ENCODE results near the gene ABCC4. TPM values are rescaled to one million over a fixed set of nuclear protein-coding genes. Genes with fewer than 3 reads are reported as not detected.

The ABCC4 gene
- total RNA-seq, 1 donor from 2014 or later = 1.7 TPM

DNA sequence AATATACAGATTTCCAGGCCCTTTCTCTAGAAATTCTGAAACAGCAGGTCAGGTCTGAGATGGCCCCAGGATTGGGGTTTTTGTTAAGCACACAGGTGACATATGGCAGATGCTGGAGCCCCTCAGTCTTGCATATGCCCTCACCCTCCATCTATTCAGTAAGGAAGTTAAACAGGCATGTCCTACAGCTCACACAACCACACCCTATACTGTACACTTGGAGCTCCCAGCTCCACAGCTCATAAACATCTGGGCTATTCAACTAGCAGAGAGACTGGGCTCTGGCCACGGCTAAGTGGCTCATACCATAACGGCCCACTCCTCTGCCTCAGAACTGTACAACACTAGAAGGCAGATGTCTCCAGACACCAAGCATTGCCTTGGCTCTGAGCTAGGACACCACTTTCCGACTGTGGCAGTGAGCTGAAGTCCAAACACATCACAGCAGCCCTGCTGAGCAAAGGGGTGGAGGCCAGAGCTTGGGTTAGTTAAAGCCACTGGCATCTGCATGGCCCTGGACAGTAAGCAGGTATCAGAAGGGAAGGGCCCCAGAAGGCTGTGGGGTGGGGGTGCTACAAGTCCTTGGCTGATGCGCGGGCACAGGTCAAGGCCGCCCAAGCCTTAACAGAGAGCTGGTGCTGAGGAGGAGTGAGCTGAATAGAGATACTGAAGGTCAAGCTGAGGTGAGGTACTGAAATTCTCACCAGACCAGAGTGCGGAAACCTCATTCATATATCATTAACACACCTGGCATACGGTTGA lies 79.1 kb downstream of the ABCC4 start:
- no peak for DNase-seq
- H3K27ac Mint-ChIP-seq (ENCODE audit: unreplicated experiment) = no peak overlapping the region
- no peak overlapping the region for H3K4me3 Mint-ChIP-seq (ENCODE audit: unreplicated experiment)

DNA sequence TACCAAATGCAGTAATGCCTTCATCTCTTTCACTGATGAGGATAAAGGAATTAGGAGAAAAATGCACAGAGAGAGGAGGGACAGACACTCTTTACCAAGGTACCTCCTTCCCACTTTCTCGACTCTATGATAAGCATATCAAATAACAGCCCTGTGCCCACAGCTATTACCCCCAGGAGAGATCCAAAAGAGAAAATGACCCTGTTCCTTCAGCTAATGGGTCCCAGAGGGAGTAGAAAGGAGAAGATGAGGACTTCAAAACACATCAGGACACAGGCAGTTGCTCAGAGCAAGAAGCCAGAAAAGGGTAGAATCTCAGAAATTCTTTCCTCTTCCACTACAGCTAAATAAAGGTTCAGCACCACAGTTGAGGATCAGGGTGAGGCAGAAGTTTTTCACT lies 80.6 kb downstream of the ABCC4 start:
- TF ChIP-seq, protein P1, sequence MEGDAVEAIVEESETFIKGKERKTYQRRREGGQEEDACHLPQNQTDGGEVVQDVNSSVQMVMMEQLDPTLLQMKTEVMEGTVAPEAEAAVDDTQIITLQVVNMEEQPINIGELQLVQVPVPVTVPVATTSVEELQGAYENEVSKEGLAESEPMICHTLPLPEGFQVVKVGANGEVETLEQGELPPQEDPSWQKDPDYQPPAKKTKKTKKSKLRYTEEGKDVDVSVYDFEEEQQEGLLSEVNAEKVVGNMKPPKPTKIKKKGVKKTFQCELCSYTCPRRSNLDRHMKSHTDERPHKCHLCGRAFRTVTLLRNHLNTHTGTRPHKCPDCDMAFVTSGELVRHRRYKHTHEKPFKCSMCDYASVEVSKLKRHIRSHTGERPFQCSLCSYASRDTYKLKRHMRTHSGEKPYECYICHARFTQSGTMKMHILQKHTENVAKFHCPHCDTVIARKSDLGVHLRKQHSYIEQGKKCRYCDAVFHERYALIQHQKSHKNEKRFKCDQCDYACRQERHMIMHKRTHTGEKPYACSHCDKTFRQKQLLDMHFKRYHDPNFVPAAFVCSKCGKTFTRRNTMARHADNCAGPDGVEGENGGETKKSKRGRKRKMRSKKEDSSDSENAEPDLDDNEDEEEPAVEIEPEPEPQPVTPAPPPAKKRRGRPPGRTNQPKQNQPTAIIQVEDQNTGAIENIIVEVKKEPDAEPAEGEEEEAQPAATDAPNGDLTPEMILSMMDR (IDR thresholded peaks at IDR 0.05; ENCODE audit: partially characterized antibody, unreplicated experiment) = no peak
- DNase-seq = no peak
- H3K4me3 Mint-ChIP-seq (ENCODE audit: unreplicated experiment) = no peak overlapping the region
- no peaks in the 10 kb centered on the region for H3K36me3 Mint-ChIP-seq (ENCODE audit: unreplicated experiment)
- no peaks in the 10 kb centered on the region for H3K27me3 Mint-ChIP-seq (ENCODE audit: unreplicated experiment)
- H3K4me1 Mint-ChIP-seq (ENCODE audit: low read depth, unreplicated experiment) = peaks cover 9% of the 10 kb centered on the region
- no peaks in the 10 kb centered on the region for H3K9me3 Mint-ChIP-seq (ENCODE audit: unreplicated experiment)
- no peak overlapping the region for H3K27ac Mint-ChIP-seq (ENCODE audit: unreplicated experiment)

More for the DNA sequence above, 79.1 kb downstream of the ABCC4 start:
- Mint-ChIP-seq H3K9me3 (ENCODE audit: unreplicated experiment) (no peaks in the 10 kb centered on the region), H3K4me1 (ENCODE audit: low read depth, unreplicated experiment) (peaks cover 9% of the 10 kb centered on the region), H3K27me3 (ENCODE audit: unreplicated experiment) (no peaks in the 10 kb centered on the region), H3K36me3 (ENCODE audit: unreplicated experiment) (no peaks in the 10 kb centered on the region)
- TF ChIP-seq, protein P1 (IDR thresholded peaks at IDR 0.05; ENCODE audit: partially characterized antibody, unreplicated experiment) = no peak

DNA sequence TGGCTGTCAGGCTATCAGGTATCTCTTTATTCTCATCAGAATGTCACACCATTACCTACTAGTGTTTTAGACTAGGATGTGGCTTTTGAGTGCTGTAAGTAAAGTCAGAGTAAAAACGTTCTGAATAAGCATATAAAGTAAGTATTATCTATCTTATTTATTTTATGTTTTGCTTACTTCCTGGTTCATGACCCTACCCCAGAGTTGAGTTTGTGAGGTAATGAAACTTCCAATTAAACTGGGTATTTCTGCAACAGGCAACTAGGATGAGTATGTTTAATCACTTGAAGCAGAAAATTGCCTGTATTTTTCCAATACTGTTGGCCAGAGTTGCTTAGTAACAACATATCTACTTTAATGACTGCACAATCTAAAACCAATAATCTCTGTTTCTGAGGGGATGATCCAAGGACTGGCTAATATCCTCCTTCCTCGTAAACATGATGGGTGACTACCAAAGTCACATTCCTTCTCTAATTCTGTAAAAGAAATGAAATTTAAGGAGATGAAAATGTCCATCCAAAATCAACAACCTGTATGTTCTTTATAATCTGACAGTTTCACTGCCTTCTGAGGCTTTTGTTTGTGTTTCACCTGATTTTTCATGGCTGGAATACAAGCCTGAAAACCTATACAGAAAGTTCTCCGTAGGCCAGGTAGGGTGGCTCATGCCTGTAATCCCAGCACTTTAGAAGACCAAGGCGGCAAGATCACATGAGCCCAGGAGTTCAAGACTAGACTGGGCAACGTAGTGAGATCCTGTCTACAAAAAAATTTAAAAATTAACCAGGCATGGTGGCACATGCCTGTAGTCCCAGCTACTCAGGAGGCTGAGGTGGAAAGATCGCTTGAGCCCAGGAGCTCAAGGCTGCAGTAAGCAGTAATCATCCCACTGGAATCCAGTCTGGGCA lies 83.1 kb downstream of the ABCC4 start:
- peaks cover 9% of the 10 kb centered on the region for H3K4me1 Mint-ChIP-seq (ENCODE audit: low read depth, unreplicated experiment)

DNA sequence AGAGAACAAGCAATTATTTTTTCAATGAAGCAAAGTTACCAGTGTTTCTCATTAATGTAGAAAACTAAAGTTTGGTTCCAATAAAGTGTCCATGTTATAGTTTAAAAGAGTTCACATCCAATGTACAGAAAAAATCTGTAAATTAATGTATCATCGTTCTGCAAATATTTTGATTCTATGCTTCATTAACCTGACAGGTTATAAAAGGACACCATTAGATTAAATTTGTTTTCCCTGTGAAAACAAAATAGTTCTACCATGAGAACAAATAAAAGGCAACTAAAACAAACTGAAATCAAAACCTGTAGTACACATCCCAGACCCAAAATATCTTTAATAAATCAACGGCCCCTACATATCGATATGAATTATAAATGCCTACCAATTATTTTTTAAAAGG lies 85.1 kb downstream of the ABCC4 start:
- H3K4me1 Mint-ChIP-seq (ENCODE audit: low read depth, unreplicated experiment) = peaks cover 9% of the 10 kb centered on the region
- no peak overlapping the region for H3K27ac Mint-ChIP-seq (ENCODE audit: unreplicated experiment)
- TF ChIP-seq, protein P1 (IDR thresholded peaks at IDR 0.05; ENCODE audit: partially characterized antibody, unreplicated experiment) = no peak
- no peak for DNase-seq
- peaks cover 1% of the 10 kb centered on the region for H3K27me3 Mint-ChIP-seq (ENCODE audit: unreplicated experiment)
- H3K4me3 Mint-ChIP-seq (ENCODE audit: unreplicated experiment) = no peak overlapping the region
- H3K36me3 Mint-ChIP-seq (ENCODE audit: unreplicated experiment) = no peaks in the 10 kb centered on the region
- H3K9me3 Mint-ChIP-seq (ENCODE audit: unreplicated experiment) = no peaks in the 10 kb centered on the region

More for the DNA sequence above, 83.1 kb downstream of the ABCC4 start:
- no peaks in the 10 kb centered on the region for H3K27me3 Mint-ChIP-seq (ENCODE audit: unreplicated experiment)
- no peak overlapping the region for H3K27ac Mint-ChIP-seq (ENCODE audit: unreplicated experiment)
- no peak for DNase-seq
- no peaks in the 10 kb centered on the region for H3K9me3 Mint-ChIP-seq (ENCODE audit: unreplicated experiment)
- TF ChIP-seq, protein P1 (IDR thresholded peaks at IDR 0.05; ENCODE audit: partially characterized antibody, unreplicated experiment) = no peak
- no peak overlapping the region for H3K4me3 Mint-ChIP-seq (ENCODE audit: unreplicated experiment)
- H3K36me3 Mint-ChIP-seq (ENCODE audit: unreplicated experiment) = no peaks in the 10 kb centered on the region

All from glutamatergic neuron (in vitro differentiated cells).